Natural killer cell (primary cell): ENCODE results near the gene DSP. TPM values are rescaled to one million over a fixed set of nuclear protein-coding genes. Genes with fewer than 3 reads are reported as not detected.

Experiments
- ATAC-seq, 3 donors: fragments of 150-1000 bp in 2 of 3; fragments of 200-7000 bp in 1 of 3; cut with Tn5 transposase; 1 replicate in 1 of 3; 2 replicates in 2 of 3; pipeline ENCODE4 v1.10.0; 2021; ENCODE audit warnings: mild to moderate bottlenecking in 2 of 3, moderate library complexity in 2 of 3
- DNase-seq, 2 donors: peaks; one replicate each; pipeline versions ENCODE4 v3.0.0 to v3.0.0-alpha.2; 2013 to 2021; ENCODE audit warnings: mixed read lengths in 1 of 2
- H3K27ac ChIP-seq: one replicate; pipeline ENCODE4 v1.5.1; 2013; ENCODE audit warnings: mild to moderate bottlenecking, low read length
- H3K27me3 ChIP-seq: one replicate; pipeline ENCODE4 v1.6.1; 2013; ENCODE audit warnings: low read length; ENCODE audit not compliant: control insufficient read depth, insufficient read depth
- H3K36me3 ChIP-seq: one replicate; pipeline ENCODE4 v1.6.1; 2013; ENCODE audit warnings: low read length; ENCODE audit not compliant: control insufficient read depth, insufficient read depth
- H3K4me1 ChIP-seq: one replicate; pipeline ENCODE4 v1.6.1; 2013; ENCODE audit warnings: low read length; ENCODE audit not compliant: control insufficient read depth, insufficient read depth
- H3K4me3 ChIP-seq: one replicate; pipeline ENCODE4 v1.5.1; 2013; ENCODE audit warnings: low read length
- H3K9me3 ChIP-seq: one replicate; pipeline ENCODE4 v1.6.1; 2013; ENCODE audit warnings: low read length; ENCODE audit not compliant: control insufficient read depth, insufficient read depth
- H3K27ac Mint-ChIP-seq, 2 donors: one replicate each; pipeline ENCODE4 v1.8.0; 2022; ENCODE audit warnings: mild to moderate bottlenecking in 2 of 2, mixed read lengths in 2 of 2, moderate library complexity in 1 of 2
- H3K27me3 Mint-ChIP-seq, 2 donors: one replicate each; pipeline ENCODE4 v1.8.0; 2022; ENCODE audit warnings: low read depth in 2 of 2, mixed read lengths in 2 of 2
- H3K36me3 Mint-ChIP-seq: one replicate; pipeline ENCODE4 v1.8.0; 2022; ENCODE audit warnings: mixed read lengths
- H3K4me1 Mint-ChIP-seq, 2 donors: one replicate each; pipeline ENCODE4 v1.8.0; 2022; ENCODE audit warnings: mixed read lengths in 2 of 2
- H3K4me3 Mint-ChIP-seq: one replicate; pipeline ENCODE4 v1.8.0; 2022; ENCODE audit warnings: mild to moderate bottlenecking, moderate library complexity, mixed read lengths
- H3K9me3 Mint-ChIP-seq, 2 donors: one replicate each; pipeline ENCODE4 v1.8.0; 2022; ENCODE audit warnings: mixed read lengths in 2 of 2
- CTCF ChIP-seq: fragments of 200-600 bp; IDR thresholded peaks from one replicate; pipeline ENCODE4 v1.8.0; 2022; ENCODE audit warnings: antibody characterized with exemption
- WGBS: methylation state at CpG from one replicate; pipeline ENCODE4 v1.1.7; 2013; ENCODE audit warnings: missing lambda C conversion rate; ENCODE audit not compliant: insufficient coverage; 5-methylcytosine and 5-hydroxymethylcytosine counted together
- intact Hi-C: fragments of 100-400 bp; cut with micrococcal nuclease; formaldehyde crosslinking; loops from one replicate; pipeline ENCODE4 v1.14.2; 2022
- total RNA-seq, 4 donors: library from RNA; stranded (reverse); fragments of 120-200 nt in 1 of 4; gene quantifications; one replicate each; pipeline versions ENCODE4 v1.2.3 to v1.2.4, GENCODE V29; 2013 to 2022

Gene DSP
- total RNA-seq, 3 donors from 2014 or later (not counting 1 experiment from before 2014, with no cell fraction given), result 0.05 to 0.26 TPM; not detected in 1

- H3K36me3 Mint-ChIP-seq, result no peaks in the 10 kb centered on the region
- H3K4me3 Mint-ChIP-seq, result no peak overlapping the region
- Histone ChIP-seq H3K4me3 (no peak overlapping the region), H3K36me3 (no peaks in the 10 kb centered on the region), H3K4me1 (no peaks in the 10 kb centered on the region), H3K27me3 (no peaks in the 10 kb centered on the region), H3K9me3 (no peaks in the 10 kb centered on the region), H3K27ac (no peak overlapping the region)
- WGBS, result 88% methylated on average over 4 of the region's 4 CpGs
- no peak for ATAC-seq
- H3K27ac Mint-ChIP-seq, result no peak overlapping the region
- no peak for DNase-seq
- H3K9me3 Mint-ChIP-seq, result no peaks in the 10 kb centered on the region
- no peak for TF ChIP-seq CTCF
- H3K4me1 Mint-ChIP-seq, result no peaks in the 10 kb centered on the region
- intact Hi-C loops, result no loop called here
- H3K27me3 Mint-ChIP-seq, result peaks cover 23 to 48% of the 10 kb centered on the region in 2 donors
These were observed 21.3 kb downstream of the DSP start for GRCh38 chr6:7562769-7563168.

GRCh38 chr6:7566107-7566506 is 24.6 kb downstream of the DSP start:
- H3K4me3 Mint-ChIP-seq, result no peak overlapping the region
- Histone ChIP-seq H3K9me3 (no peaks in the 10 kb centered on the region), H3K4me1 (no peaks in the 10 kb centered on the region), H3K4me3 (no peak overlapping the region), H3K27ac (no peak overlapping the region), H3K27me3 (no peaks in the 10 kb centered on the region), H3K36me3 (no peaks in the 10 kb centered on the region)
- H3K36me3 Mint-ChIP-seq, result no peaks in the 10 kb centered on the region
- no peak overlapping the region for H3K27ac Mint-ChIP-seq
- H3K27me3 Mint-ChIP-seq, result peaks cover 20 to 72% of the 10 kb centered on the region in 2 donors
- no peaks in the 10 kb centered on the region for H3K4me1 Mint-ChIP-seq
- ATAC-seq (no peak), DNase-seq (no peak)
- 100% methylated on average over 1 of the region's 2 CpGs for WGBS
- H3K9me3 Mint-ChIP-seq, result no peaks in the 10 kb centered on the region
- TF ChIP-seq CTCF, result no peak
- intact Hi-C loops, result no loop called here

GRCh38 chr6:7566617-7567173 is 25.2 kb downstream of the DSP start:
- H3K27ac Mint-ChIP-seq, result no peak overlapping the region
- no peaks in the 10 kb centered on the region for H3K36me3 ChIP-seq
- 82% methylated on average over 4 of the region's 4 CpGs for WGBS
- no peaks in the 10 kb centered on the region for H3K9me3 ChIP-seq
- H3K27ac ChIP-seq, result no peak overlapping the region
- H3K9me3 Mint-ChIP-seq, result no peaks in the 10 kb centered on the region
- no peak for DNase-seq
- H3K4me1 Mint-ChIP-seq, result no peaks in the 10 kb centered on the region
- TF ChIP-seq CTCF, result no peak
- ATAC-seq, result no peak
- intact Hi-C loops, result no loop called here
- no peaks in the 10 kb centered on the region for H3K36me3 Mint-ChIP-seq
- H3K4me3 ChIP-seq, result no peak overlapping the region
- peaks cover 14 to 66% of the 10 kb centered on the region in 2 donors for H3K27me3 Mint-ChIP-seq
- H3K4me3 Mint-ChIP-seq, result no peak overlapping the region
- H3K4me1 ChIP-seq, result no peaks in the 10 kb centered on the region
- H3K27me3 ChIP-seq, result no peaks in the 10 kb centered on the region

- Histone ChIP-seq H3K4me1 (no peaks in the 10 kb centered on the region), H3K9me3 (no peaks in the 10 kb centered on the region), H3K36me3 (no peaks in the 10 kb centered on the region), H3K27ac (no peak overlapping the region), H3K4me3 (no peak overlapping the region), H3K27me3 (no peaks in the 10 kb centered on the region)
- no peaks in the 10 kb centered on the region for H3K4me1 Mint-ChIP-seq
- intact Hi-C loops, result no loop called here
- no peak for DNase-seq
- no peaks in the 10 kb centered on the region for H3K9me3 Mint-ChIP-seq
- WGBS, result 90% methylated on average over 3 of the region's 3 CpGs
- no peaks in the 10 kb centered on the region for H3K36me3 Mint-ChIP-seq
- H3K27me3 Mint-ChIP-seq, result peaks cover 14 to 65% of the 10 kb centered on the region in 2 donors
- no peak for TF ChIP-seq CTCF
- no peak for ATAC-seq
- H3K27ac Mint-ChIP-seq, result no peak overlapping the region
- H3K4me3 Mint-ChIP-seq, result no peak overlapping the region
These were observed 26.6 kb downstream of the DSP start for GRCh38 chr6:7568021-7568420.
